GM10266 (cell line): ENCODE data around the gene TAB2.
A peak's percentile ranks its signal among the peaks of the same experiment; 100 is the strongest.

Experiments used
- DNase-seq: peaks from one replicate; pipeline ENCODE4 v3.0.0; 2012; ENCODE audit errors: extremely low spot score
- TF ChIP-seq, protein P1 (sequence below): IDR thresholded peaks from 2 replicates; pipeline ENCODE4 v1.5.1; 2012; ENCODE audit warnings: mild to moderate bottlenecking, low read depth; ENCODE audit not compliant: control insufficient read depth, insufficient read depth; ENCODE audit errors: missing control alignments

TAB2 gene, protein sequence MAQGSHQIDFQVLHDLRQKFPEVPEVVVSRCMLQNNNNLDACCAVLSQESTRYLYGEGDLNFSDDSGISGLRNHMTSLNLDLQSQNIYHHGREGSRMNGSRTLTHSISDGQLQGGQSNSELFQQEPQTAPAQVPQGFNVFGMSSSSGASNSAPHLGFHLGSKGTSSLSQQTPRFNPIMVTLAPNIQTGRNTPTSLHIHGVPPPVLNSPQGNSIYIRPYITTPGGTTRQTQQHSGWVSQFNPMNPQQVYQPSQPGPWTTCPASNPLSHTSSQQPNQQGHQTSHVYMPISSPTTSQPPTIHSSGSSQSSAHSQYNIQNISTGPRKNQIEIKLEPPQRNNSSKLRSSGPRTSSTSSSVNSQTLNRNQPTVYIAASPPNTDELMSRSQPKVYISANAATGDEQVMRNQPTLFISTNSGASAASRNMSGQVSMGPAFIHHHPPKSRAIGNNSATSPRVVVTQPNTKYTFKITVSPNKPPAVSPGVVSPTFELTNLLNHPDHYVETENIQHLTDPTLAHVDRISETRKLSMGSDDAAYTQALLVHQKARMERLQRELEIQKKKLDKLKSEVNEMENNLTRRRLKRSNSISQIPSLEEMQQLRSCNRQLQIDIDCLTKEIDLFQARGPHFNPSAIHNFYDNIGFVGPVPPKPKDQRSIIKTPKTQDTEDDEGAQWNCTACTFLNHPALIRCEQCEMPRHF

DNA sequence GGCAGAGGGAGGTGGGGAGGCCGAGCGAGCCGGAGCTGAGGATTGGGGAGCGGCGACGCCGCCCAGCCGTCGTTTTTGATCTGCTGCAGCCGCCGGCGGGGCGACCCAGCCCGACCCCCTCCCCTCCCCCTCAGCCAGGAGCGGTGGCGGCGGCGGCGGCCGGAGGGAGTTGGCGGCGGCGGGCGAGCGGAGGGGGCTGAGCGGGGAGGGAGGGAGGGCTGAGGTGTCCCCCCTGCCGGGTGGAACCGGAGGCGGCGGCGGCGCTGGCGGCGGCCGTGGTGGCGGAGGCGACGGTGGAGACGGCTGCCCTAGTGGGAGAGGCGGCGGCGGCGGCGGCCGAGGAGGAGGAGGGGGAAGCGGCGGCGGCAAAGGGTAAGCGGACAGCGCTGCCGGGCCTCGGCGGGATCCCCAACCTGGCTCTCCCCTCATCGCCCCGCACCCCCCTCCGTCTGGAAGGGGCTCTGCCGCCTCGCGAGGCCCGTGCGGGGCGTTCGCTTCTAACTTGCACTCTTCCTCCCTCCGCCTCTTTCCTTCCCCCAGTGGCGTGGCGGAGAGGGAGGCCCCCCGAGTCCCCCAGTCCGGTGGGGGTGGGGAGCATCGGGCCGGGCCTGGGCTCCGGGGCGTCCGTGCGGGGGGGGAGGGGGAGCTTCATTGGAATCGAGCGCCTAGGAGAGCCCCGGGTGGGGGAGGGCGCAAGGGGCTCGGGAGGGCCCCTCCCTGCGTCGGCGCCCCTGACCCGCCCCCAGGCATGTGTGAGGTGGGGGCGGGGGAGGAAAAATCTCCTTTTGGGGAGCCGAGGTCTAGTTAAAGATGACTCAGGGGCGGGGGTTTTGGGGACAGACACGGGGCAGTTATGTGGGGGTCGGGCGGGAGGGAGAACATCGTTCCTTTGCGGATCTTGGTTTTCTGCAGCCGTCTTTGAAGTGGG is at the start of gene TAB2:
Gene TAB2, plus strand, starts transcription at position 69 of the 928 bp plus-strand sequence. CDS start 52,286 bp downstream, outside the sequence.
- TF ChIP-seq, protein P1, sequence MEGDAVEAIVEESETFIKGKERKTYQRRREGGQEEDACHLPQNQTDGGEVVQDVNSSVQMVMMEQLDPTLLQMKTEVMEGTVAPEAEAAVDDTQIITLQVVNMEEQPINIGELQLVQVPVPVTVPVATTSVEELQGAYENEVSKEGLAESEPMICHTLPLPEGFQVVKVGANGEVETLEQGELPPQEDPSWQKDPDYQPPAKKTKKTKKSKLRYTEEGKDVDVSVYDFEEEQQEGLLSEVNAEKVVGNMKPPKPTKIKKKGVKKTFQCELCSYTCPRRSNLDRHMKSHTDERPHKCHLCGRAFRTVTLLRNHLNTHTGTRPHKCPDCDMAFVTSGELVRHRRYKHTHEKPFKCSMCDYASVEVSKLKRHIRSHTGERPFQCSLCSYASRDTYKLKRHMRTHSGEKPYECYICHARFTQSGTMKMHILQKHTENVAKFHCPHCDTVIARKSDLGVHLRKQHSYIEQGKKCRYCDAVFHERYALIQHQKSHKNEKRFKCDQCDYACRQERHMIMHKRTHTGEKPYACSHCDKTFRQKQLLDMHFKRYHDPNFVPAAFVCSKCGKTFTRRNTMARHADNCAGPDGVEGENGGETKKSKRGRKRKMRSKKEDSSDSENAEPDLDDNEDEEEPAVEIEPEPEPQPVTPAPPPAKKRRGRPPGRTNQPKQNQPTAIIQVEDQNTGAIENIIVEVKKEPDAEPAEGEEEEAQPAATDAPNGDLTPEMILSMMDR: no peak
- peak; percentile 79 for DNase-seq

DNA sequence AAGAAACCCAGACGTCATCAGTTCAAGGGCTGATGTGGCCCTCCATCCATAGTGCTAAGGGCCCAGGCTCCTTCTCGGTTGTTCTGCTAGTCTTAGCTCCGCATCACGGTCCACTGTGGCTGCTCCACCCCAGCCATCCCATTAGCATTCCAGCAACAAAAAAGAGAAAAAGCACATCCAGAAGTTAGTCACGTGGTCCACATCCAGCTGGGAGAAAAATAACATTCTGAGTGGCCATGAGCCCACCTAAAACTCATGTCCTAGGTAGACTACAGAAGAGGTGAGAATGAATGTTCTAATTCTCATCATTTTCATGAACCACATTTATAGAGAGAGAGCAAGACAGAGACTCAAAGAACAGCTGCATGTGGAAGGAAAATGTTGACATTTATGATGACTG is 49.4 kb upstream of the TAB2 start:
- TF ChIP-seq, protein P1: no peak
- DNase-seq: no peak

DNA sequence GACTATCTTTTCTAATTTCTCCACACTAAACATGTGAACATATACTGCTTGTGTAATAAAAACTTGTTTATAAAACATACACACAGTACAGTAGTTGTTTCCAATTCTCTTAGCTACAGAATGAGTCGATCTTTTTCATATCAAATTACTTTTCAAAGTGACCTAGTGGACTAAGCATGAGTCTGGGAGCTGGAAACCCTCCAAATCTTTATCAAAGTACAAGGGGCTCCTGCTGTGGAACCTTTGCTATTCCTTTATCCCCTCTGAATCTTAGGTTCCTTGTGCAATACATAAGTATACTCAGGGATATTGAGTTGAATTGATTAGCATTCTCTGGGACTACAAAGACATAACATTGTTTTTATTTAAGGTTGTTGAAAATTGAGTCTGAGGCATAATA is 48.7 kb upstream of the TAB2 start:
- no peak for DNase-seq
- TF ChIP-seq, protein P1: no peak

DNA sequence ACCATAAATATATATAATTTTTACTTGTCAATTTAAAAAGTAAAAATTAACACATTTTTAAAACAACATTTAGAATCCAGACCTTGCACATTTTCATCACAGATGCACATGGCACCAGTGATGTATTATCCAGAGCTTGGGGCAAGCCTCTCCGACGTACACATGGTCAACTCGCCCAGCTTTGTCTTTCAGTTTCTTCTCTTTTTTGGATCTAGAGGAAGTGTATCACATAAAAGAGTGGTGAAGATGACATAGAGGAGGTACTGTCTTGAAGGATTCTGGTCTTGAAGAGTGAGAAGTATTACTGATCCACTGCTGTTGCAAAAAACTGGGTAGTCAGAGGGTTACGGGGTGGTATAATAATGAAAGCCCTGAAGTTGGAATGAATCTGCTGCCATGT is 46.9 kb upstream of the TAB2 start:
- DNase-seq: no peak

GRCh38 chr6:149271348-149272340 is 45.9 kb upstream of the TAB2 start:
- peak; percentile 56 for DNase-seq
- TF ChIP-seq, protein P1: no peak

More for the DNA sequence above, 46.9 kb upstream of the TAB2 start:
- TF ChIP-seq, protein P1: no peak

DNA sequence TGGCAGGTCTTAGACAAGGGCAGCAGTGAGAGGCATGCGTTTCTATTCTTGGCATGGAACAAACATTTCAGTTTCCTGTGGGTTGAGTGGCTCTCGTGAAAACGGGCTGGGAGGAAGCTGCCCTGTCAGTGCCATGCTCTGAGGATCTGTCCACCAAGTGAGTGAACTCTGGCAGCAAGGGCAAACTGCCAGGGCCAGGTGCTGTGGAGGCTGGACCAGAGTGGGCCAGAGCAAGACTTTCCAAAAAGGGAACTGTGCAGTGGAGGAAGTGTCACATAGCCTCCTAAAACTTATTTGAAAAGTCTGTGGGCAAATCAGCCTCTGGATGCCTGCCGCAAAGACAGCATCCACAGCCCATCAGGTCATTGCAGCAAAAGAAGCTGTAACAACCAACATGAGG is 44.2 kb upstream of the TAB2 start:
- TF ChIP-seq, protein P1: no peak
- no peak for DNase-seq
